Measurements from ENCODE around the gene ENTHD1.

Gene ENTHD1

DNA sequence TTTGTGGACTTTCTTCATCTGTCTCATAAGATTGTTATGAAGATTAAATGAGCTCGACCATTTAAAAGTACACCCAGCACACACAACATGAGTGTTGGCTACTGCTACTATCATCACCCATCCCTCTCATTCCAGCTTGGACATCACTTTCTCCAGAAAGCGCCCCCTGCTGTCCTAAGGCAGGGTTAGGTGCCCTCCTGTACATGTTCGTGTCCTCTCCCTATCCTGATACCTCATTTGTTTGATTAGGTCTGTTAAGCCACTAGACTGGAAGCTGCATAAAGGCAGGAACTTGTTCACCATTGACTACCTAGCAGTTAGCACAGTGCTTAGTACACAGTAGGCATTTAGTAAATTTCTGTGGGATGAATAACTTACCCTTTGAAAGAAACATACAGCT, 85.5 kb downstream of the ENTHD1 start:
- no peak for DNase-seq
- intact Hi-C loops (cut with DNase I; ENCODE audit: low total_unique reads) = no loop called here
- Histone ChIP-seq H3K9me3 (no peaks in the 10 kb centered on the region), H3K27me3 (peaks cover 0 to 43% of the 10 kb centered on the region in 2 donors), H3K4me1 (no peaks in the 10 kb centered on the region), H3K27ac (no peak overlapping the region), H3K36me3 (no peaks in the 10 kb centered on the region), H3K4me3 (no peak overlapping the region)
- no peak for TF ChIP-seq CTCF (IDR thresholded peaks at IDR 0.05)

GRCh38 chr22:39806109-39806508, 87.5 kb downstream of the ENTHD1 start:
- intact Hi-C loops (cut with DNase I; ENCODE audit: low total_unique reads) = no loop called here
- Histone ChIP-seq H3K27me3 (peaks cover 0 to 27% of the 10 kb centered on the region in 2 donors), H3K4me3 (no peak overlapping the region), H3K4me1 (no peaks in the 10 kb centered on the region), H3K36me3 (no peaks in the 10 kb centered on the region), H3K9me3 (no peaks in the 10 kb centered on the region), H3K27ac (no peak overlapping the region)
- DNase-seq = no peak
- no peak for TF ChIP-seq CTCF (IDR thresholded peaks at IDR 0.05)

GRCh38 chr22:39805117-39805516, 88.4 kb downstream of the ENTHD1 start:
- H3K36me3 ChIP-seq = no peaks in the 10 kb centered on the region
- peaks cover 0 to 22% of the 10 kb centered on the region in 2 donors for H3K27me3 ChIP-seq
- intact Hi-C loops (cut with DNase I; ENCODE audit: low total_unique reads) = no loop called here
- no peak for TF ChIP-seq CTCF (IDR thresholded peaks at IDR 0.05)
- no peaks in the 10 kb centered on the region for H3K4me1 ChIP-seq
- H3K27ac ChIP-seq = no peak overlapping the region
- H3K4me3 ChIP-seq = no peak overlapping the region
- no peaks in the 10 kb centered on the region for H3K9me3 ChIP-seq
- DNase-seq = no peak

DNA sequence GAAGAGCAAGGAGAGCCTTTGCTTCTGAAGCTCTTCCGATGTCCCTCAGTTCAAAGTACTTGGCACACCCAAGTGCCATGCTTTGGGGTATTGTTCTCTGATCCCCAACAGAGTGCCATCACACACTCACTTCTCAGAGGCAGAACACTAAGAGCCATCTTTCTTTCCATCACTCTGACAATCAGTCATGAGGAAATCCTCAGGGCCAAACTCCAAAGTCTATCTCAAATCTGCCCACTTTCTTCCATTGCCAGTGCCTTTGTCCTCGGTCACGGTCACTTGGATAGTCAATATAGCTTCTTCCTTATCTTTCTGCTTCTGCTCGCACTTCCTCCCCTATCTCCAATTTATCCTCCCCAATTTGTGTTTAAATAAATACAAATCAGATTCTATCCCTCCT, 90.9 kb downstream of the ENTHD1 start:
- peaks cover 0 to 12% of the 10 kb centered on the region in 2 donors for H3K27me3 ChIP-seq
- intact Hi-C loops (cut with DNase I; ENCODE audit: low total_unique reads) = no loop called here

DNA sequence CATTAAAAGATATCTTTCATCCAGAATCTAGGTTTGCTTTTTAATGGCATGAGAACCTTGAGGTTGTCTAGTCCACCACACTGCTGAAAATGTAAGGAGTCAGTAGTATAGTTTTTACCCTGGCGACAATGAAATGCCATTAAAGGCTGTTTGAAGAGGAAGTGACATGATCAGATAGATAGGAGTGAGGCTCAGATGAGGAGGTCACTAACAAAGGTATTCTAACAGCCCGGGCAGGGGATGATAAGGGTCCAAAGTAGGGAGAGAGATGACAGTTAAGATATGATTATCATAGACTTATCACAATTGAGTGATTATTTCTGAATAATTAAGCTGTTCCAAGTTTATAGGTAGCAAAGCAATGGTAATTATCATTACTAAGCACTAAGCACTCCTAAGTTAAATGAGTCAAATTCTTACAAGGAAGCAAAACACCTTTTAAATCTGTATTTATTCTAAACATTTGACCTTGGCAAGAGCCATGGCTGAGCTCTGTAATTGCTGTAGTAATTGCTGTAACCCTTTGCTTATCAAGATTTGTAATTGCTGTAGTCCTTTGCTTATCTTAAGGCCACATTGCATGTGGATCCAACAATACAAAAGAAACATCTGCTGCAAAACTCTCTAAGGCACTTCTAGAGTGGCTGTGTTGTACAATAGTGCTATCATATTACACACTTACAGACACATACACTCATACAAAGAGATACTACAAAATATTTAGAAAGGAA, 92.6 kb downstream of the ENTHD1 start:
- intact Hi-C loops (cut with DNase I; ENCODE audit: low total_unique reads) = no loop called here
- H3K9me3 ChIP-seq = peaks cover 0 to 31% (median 16%) of the 10 kb centered on the region in 3 donors
- H3K4me3 ChIP-seq = no peak overlapping the region
- H3K4me1 ChIP-seq = no peaks in the 10 kb centered on the region
- TF ChIP-seq CTCF (IDR thresholded peaks at IDR 0.05) = no peak
- no peak overlapping the region for H3K27ac ChIP-seq
- DNase-seq = no peak
- no peaks in the 10 kb centered on the region for H3K36me3 ChIP-seq
- peaks cover 0 to 12% of the 10 kb centered on the region in 2 donors for H3K27me3 ChIP-seq

More for the DNA sequence above, 90.9 kb downstream of the ENTHD1 start:
- Histone ChIP-seq H3K4me1 (no peaks in the 10 kb centered on the region), H3K27ac (no peak overlapping the region), H3K4me3 (no peak overlapping the region), H3K36me3 (no peaks in the 10 kb centered on the region), H3K9me3 (peaks cover 0 to 19% (median 9%) of the 10 kb centered on the region in 3 donors)
- no peak for DNase-seq
- TF ChIP-seq CTCF (IDR thresholded peaks at IDR 0.05) = no peak

Measured in tibial artery (tissue), 4 donors.